ENCODE measurements around the gene TBC1D25. TPM values are rescaled to one million over a fixed set of nuclear protein-coding genes. Genes with fewer than 3 reads are reported as not detected.

TBC1D25 gene
- total RNA-seq, 2 experiments from 2014 or later = 26.7 to 30.5 TPM

- no peaks in the 10 kb centered on the region for H3K9me3 Mint-ChIP-seq
- no peak overlapping the region for H3K27ac Mint-ChIP-seq
- no peak for ATAC-seq (ENCODE audit: poor library complexity)
- no peak for DNase-seq
- H3K9me3 ChIP-seq (ENCODE audit: control insufficient read depth in 1 of 2, insufficient read depth in 1 of 2, low read length in 2 of 2) = no peaks in the 10 kb centered on the region
- no peaks in the 10 kb centered on the region for H3K4me1 ChIP-seq (ENCODE audit: insufficient read depth, low read length)
- H3K27me3 Mint-ChIP-seq = no peaks in the 10 kb centered on the region
- peak overlapping the region; percentile 20 for H3K4me3 Mint-ChIP-seq
- ChIA-PET CTCF (no interaction called here), POLR2A (interaction anchor here (0.5 kb wide), 1 partner anchor 255 kb away, joined by 3 read pairs; no protein-coding TSS in a partner anchor)
- intact Hi-C loops (cut with DNase I, micrococcal nuclease) = no loop called here
- no peaks in the 10 kb centered on the region for H3K27me3 ChIP-seq (ENCODE audit: control insufficient read depth in 1 of 2, insufficient read depth in 2 of 2, low read length in 2 of 2)
- TF ChIP-seq CTCF (IDR thresholded peaks at IDR 0.05) = no peak
- no peaks in the 10 kb centered on the region for H3K4me1 Mint-ChIP-seq (ENCODE audit: low read depth)
- no peak overlapping the region for H3K27ac ChIP-seq (ENCODE audit: low read depth in 1 of 2, low read length in 2 of 2)
- H3K36me3 Mint-ChIP-seq (ENCODE audit: low read depth) = no peaks in the 10 kb centered on the region
- H3K36me3 ChIP-seq (ENCODE audit: insufficient read depth, low read length) = no peaks in the 10 kb centered on the region
- H3K4me3 ChIP-seq (ENCODE audit: low read length) = no peak overlapping the region
Observed at GRCh38 chrX:48591255-48591791, 51.8 kb downstream of the TBC1D25 start.

- Histone ChIP-seq H3K27me3 (ENCODE audit: control insufficient read depth in 1 of 2, insufficient read depth in 2 of 2, low read length in 2 of 2) (no peaks in the 10 kb centered on the region), H3K36me3 (ENCODE audit: insufficient read depth, low read length) (no peaks in the 10 kb centered on the region), H3K27ac (ENCODE audit: low read depth in 1 of 2, low read length in 2 of 2) (no peak overlapping the region), H3K4me1 (ENCODE audit: insufficient read depth, low read length) (peaks cover 9% of the 10 kb centered on the region), H3K4me3 (ENCODE audit: low read length) (no peak overlapping the region), H3K9me3 (ENCODE audit: control insufficient read depth in 1 of 2, insufficient read depth in 1 of 2, low read length in 2 of 2) (no peaks in the 10 kb centered on the region)
- peaks cover 10% of the 10 kb centered on the region for H3K4me1 Mint-ChIP-seq (ENCODE audit: low read depth)
- ATAC-seq (ENCODE audit: poor library complexity) = no peak
- H3K36me3 Mint-ChIP-seq (ENCODE audit: low read depth) = peaks cover 8% of the 10 kb centered on the region
- no peak for TF ChIP-seq CTCF (IDR thresholded peaks at IDR 0.05)
- CTCF ChIA-PET = no interaction called here
- H3K27me3 Mint-ChIP-seq = no peaks in the 10 kb centered on the region
- intact Hi-C loops (cut with DNase I, micrococcal nuclease) = no loop called here
- no peaks in the 10 kb centered on the region for H3K9me3 Mint-ChIP-seq
- POLR2A ChIA-PET = no interaction called here
- no peak for DNase-seq
- no peak overlapping the region for H3K4me3 Mint-ChIP-seq
- H3K27ac Mint-ChIP-seq = no peak overlapping the region
Observed at GRCh38 chrX:48592971-48593370, 53.5 kb downstream of the TBC1D25 start.

- Histone ChIP-seq H3K36me3 (ENCODE audit: insufficient read depth, low read length) (peaks cover 12% of the 10 kb centered on the region), H3K9me3 (ENCODE audit: control insufficient read depth in 1 of 2, insufficient read depth in 1 of 2, low read length in 2 of 2) (no peaks in the 10 kb centered on the region), H3K27me3 (ENCODE audit: control insufficient read depth in 1 of 2, insufficient read depth in 2 of 2, low read length in 2 of 2) (no peaks in the 10 kb centered on the region), H3K4me3 (ENCODE audit: low read length) (no peak overlapping the region), H3K4me1 (ENCODE audit: insufficient read depth, low read length) (peaks cover 19% of the 10 kb centered on the region), H3K27ac (ENCODE audit: low read depth in 1 of 2, low read length in 2 of 2) (no peak overlapping the region)
- ChIA-PET CTCF (no interaction called here), POLR2A (interaction anchor here (1.8 to 2.4 kb wide), 2 partner anchors 21 to 56 kb away, joined by 4 to 10 read pairs; partner anchors contain the start of genes RBM3 and TBC1D25)
- Mint-ChIP-seq H3K4me1 (ENCODE audit: low read depth) (peaks cover 15% of the 10 kb centered on the region), H3K9me3 (no peaks in the 10 kb centered on the region), H3K36me3 (ENCODE audit: low read depth) (peaks cover 13% of the 10 kb centered on the region), H3K27me3 (no peaks in the 10 kb centered on the region), H3K4me3 (no peak overlapping the region), H3K27ac (no peak overlapping the region)
- intact Hi-C loops (cut with DNase I, micrococcal nuclease) = loop anchor here (1.0 to 5.0 kb wide), 4 partner anchors 21 to 361 kb away; partner anchors contain the start of genes EBP (in 1 of the 2), FTSJ1 (in 1 of the 2) and OTUD5 (in 1 of the 2)
- no peak for TF ChIP-seq CTCF (IDR thresholded peaks at IDR 0.05)
- no peak for DNase-seq
- ATAC-seq (ENCODE audit: poor library complexity) = no peak
Observed at GRCh38 chrX:48595929-48596328, 56.4 kb downstream of the TBC1D25 start.

Data from CD4-positive, alpha-beta T cell (primary cell).